ENCODE data around the gene ABHD5.
"Not testable (repeated sequence)": the region's sequence is repeated elsewhere in the genome, so short reads cannot be mapped to it uniquely, and the experiment has no call there.

Gene ABHD5

DNA sequence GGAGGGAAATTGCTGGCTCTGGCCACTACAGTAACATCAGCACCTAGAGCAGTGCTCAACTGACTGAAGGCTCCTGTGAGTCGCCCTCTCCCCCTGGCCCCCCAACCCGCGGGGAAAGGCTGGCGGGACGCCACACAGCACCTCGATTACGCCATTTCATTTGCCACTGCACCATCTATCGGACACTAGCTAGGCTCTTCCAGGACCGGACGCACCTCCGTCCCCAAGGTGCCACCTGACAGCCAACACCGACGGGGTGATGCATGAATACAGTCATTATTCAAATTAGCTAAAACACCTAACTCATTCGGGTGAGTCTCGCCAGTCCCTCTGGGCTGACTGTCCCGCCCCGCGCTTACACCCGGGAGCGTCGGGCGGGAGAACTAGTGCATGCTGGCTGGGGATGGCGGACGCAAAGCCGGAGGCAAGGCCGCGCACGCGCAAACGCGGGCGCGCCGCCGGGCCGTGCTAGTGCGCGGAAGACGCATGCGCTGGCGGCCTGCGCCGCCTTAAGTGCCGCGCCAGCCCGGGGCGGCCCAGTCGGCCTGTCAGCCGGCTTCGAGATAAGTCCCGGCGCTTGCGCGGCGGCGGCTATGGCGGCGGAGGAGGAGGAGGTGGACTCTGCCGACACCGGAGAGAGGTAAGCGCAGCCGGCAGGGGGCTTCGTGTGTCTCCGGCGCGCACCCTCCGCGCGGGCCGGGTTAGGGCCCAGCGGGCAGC lies at the start of gene ABHD5:
ABHD5 (plus strand) TSS at position 539 of the 720 bp plus-strand sequence; CDS start at position 594, 55 bp downstream.
- DNase-seq: peak; percentile 92

DNA sequence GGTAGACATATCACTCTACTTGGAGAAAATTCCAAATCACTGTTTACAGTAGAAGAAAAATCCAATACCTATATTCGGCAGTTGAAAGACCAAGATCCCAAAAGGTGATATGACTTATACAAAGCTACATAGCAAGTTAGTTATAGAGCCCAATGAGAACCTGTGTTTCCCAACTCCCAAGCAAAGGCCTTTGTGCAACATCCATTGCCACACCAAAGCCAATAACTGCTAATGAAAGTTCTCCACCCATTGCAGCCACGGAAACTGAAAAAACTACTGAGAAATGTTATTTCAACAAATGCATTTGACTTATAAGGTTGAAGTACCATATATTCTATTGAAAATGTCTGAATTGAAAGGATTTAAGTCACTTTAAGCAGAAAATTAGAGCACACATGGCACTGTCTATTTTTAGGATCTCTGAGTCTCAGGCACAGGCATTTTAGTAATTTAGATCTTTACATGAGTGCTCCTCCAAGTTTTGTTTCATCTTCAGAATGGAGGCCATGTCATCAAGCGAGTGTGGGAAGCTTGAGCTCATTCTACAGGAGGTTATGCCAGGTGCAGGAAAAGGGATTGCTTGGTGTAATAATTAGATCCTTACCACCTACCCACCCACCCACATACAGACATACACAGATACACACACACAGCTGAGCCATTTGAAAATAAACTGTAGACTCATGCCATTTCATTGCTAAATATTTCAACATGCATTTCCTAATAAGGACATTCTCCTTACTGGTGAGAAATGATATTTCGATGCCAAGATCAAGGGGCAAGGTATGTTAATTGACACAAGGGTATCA lies 49.2 kb upstream of the ABHD5 start:
- DNase-seq: no peak

DNA sequence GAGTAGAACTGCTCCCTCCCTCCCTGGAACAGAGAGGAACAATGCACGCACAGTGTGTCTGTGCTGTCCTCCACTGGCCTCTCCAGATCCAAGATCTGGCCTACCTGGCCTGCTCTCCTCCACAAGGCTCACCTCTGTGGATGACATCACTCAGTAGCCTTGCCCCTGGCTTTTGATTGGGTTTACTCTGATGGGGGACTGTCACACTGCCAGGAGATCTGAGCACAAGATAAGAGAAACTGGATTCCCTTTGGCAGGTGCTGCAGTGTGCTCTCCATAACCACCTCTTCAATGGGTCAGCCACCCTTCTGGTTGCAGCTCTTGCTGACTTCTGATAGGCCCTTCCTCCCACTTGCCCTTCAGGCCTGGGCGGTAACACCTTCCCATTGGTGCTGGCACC lies 46.3 kb upstream of the ABHD5 start:
- DNase-seq: no peak

DNA sequence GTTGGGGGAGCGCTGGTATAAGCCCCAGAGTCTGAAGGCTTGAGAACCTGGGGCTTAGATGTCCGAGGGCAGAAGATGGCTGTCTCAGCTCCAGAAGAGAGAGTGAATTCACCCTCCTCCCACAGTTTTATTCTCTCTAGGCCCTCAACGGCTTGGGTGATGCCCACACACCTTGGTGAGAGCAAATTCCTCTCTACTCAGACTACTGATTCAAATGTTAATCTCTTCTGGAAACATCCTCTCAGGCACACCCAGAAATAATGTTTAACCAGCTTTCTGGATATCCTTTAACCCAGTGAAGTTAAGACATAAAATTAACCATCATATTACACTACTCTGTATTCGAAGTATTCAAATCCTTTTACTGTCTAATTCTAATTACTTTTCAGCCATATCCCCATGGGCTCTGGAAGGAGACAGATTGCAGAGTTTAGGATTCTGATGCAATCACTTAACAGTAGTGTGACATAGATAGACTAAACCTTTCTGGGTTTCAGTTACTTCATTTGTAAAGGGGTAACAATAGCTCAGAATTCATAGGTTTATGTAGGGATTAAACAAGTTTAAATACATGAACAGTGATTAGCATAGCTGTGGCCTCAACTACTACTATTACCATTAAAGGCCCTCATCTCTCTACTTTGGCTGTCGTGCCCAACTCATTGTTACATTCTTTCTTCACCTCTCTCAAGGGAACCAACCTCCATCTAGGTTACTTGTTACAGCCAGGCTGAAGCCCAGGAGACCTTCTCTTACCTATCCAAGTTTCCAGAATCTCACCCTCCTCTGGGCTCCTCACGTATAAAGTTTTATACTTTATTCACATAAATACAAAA lies 43.2 kb upstream of the ABHD5 start:
- DNase-seq: peak; percentile 0

DNA sequence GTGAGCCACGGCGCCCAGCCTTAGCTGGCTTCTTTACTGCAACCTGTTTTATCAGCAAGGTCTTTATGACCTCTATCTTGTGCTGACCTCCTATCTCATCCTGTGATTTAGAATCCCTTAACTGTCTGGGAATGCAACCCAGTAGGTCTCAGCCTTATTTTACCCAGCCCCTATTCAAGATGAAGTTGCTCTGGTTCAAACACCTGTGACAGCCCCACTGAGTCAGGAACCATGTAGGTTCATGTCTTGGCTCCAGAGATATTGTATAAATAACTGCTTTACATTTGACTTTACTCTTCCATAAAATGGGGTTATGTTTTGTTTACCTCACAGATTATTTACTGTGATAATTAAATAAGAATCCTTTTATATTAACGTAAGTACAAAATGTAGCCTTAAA lies 41.8 kb upstream of the ABHD5 start:
- DNase-seq: no peak

DNA sequence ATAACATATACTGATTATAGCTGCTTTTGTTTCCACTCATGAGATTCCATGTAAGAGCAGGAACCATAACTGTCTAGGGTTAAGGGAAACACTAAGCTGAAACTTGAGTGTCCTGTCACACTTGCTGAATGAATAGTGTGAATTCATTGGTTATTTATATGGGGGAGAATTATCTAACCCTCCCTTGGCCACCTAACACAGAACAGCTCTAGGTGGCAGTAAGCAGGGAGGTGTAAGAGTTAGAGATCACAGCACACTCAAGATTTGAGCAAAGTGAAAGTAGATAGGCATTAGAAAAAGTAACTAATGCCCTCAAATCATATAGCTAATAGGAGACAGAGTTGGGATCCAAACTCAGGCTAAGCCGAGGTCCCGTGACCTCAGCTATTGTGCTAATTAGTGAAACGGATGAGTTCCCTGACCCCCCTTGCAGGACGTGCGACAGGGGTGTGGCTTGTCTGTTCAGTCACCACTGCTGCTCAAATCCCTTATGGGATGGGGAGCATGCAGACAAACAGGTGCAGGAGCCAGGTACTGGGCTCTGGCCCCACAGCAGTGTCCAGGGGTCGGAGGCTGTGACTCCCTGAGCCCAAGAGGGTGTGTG lies 41.3 kb upstream of the ABHD5 start:
- no peak for DNase-seq

DNA sequence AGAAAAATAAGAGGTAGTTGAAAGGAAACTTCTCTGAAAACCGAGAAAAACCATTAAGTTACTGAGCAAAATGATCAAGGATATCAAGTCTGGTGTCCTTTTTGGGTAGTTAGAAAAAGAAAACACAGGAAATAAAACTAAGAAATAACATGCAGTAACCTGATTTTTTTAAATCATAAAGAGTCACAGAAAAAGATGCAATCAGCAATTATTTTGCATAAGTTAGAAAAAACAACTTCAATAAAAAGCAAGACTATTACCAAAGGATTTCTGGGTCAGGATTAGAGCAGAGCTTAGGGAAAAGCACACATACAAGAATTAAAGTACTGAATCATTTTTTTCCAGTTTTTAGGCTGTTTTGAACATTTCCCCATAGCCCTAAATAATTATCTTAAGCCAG lies 40.4 kb upstream of the ABHD5 start:
- DNase-seq: no peak

DNA sequence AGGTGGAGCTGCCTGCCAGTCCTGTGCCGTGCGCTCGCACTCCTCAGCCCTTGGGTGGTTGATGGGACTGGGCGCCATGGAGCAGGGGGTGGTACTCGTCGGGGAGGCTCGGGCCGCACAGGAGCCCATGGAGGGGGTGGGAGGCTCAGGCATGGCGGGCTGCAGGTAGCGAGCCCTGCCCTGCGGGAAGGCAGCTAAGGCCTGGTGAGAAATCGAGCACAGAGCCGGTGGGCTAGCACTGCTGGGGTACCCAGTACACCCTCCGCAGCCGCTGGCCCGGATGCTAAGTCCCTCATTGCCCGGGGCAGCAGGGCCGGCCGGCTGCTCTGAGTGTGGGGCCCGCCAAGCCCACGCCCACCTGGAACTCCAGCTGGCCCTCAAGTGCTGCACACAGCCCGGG lies 34.3 kb upstream of the ABHD5 start:
- not testable (repeated sequence) for DNase-seq

DNA sequence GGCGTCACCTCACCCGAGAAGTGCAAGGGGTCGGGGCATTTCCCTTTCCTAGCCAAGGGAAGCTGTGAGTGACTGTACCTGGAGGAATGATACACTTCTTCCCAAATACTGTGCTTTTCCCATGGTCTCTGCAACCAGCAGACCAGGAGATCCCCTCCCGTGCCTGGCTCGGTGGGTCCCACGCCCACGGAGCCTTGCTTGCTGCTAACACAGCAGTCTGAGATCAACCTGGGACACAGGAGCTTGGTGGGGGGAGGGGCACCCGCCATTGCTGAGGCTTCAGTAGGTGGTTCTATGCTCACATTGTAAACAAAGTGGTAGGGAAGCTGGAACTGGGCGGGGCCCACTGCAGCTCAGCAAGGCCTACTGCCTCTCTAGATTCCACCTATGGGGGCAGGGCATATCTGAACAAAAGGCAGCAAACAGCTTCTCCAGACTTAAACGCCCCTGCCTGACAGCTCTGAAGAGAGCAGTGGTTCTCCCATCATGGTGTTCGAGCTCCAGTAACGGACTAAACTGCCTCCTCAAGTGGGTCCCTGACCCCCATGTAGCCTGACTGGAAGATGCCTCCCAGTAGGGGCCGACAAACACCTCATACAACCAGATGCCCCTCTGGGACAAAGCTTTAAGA lies 31.4 kb upstream of the ABHD5 start:
- DNase-seq: no peak

DNA sequence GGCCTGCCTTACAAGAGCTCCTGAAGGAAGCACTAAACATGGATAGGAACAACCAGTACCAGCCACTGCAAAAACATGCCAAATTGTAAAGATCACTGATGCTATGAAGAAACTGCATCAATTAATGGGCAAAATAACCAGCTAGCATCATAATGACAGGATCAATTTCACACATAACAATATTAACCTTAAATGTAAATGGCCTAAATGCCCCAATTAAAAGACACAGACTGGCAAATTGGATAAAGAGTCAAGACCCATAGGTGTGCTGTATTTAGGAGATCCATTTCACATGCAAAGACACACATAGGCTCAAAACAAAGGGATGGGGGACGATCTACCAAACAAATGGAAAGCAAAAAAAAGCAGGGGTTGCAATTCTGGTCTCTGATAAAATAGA lies 29.4 kb upstream of the ABHD5 start:
- not testable (repeated sequence) for DNase-seq

DNA sequence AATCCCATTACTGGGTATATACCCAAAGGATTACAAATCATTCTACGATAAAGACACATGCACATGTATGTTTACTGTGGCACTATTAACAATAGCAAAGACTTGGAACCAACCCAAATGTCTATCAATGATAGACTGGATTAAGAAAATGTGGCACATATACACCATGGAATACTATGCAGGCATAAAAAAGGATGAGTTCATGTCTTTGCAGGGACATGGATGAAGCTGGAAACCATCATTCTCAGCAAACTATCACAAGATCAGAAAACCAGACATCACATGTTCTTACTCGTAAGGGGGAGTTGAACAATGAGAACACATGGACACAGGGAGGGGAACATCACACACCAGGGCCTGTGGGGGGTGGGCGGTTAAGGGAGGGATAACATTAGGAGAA lies 25.7 kb upstream of the ABHD5 start:
- not testable (repeated sequence) for DNase-seq

DNA sequence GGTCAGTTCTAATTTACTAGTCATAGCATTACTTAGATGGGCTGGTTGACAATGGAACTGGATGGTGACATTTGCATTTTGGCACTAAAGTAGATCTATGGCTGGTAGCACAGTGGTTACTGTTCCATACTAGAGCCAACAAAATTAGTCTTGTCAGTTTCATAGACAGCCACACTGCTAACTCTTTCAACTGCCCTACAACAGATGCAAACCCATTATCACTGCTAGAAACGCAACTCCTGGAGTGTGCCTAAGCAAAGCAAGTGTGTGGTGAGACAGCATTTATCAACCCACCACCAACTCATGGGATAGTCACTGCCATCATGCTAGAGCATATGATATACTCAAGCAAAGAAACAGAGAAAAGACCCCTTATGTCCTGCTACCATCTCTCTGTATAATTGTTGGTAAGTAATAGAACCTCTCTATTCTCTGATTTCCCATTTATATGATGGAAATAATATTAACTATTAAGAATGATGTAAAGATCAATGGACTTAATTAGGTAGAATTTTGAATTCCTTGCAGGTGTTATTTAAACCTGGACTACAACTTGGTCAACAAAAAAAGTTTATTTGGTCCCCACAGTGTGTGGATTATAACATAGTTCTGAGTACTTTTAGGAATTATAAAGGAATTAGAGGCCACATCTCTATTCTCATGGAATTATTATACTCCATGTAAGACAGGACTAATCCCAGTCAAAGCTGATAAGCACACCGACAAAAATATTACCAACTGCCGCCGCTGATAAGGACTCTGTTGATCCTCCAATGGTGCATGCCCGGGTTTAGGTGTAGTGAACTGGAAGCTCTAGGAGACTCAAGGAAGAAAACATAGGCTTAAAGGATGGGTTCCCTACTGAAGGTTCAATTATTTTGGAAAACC lies 19.9 kb upstream of the ABHD5 start:
- DNase-seq: no peak

DNA sequence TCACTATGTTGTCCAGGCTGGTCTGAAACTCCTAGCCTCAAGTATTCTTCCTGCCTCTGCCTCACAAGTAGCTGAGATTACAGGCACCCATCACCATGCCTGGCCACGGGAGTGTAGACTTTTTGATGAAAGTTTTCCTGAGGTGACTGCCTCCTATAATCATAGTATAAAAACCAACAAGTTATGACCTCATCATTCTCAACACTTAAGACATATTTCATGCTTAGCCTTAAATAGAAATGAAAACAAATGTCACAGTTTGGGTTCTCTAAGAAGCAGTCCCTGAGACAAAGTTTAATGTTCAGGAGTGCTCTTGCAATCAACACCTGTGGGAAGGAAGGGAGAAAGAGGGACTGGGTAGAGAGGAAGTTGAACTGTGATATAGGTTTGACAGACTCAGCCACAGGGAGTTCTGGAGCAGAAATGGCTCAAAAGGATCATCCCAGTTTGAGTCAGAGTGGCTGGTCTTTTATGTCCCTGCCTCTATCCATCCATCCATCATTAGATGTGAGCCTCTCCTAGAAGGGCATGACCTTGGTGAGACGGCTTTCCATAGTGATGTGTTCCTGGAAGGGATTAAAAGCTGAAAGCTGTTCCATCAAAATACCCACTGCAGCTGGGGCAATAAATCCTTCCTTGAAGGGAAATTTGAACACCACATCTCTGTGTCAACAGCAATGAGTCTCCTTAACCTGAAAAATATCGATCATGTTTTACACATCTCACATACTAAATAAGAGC lies 16.2 kb upstream of the ABHD5 start:
- DNase-seq: no peak

DNA sequence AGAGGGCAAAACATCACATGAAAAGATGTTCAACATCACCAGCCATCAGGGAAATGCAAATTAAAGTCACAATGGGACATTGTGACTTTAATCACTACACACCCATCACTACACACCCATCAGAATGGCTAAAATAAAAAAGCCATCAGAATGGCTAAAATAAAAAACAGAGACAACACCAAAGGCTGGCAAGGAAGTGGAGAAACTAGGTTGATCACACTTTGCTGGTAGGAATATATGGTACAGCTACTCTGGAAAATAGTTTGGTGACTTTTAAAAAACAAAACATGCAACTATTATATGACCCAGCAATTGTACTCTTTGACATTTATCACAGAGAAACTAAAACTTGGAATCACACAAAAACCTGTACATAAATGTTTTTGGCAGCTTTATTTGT lies 15.1 kb upstream of the ABHD5 start:
- no peak for DNase-seq

DNA sequence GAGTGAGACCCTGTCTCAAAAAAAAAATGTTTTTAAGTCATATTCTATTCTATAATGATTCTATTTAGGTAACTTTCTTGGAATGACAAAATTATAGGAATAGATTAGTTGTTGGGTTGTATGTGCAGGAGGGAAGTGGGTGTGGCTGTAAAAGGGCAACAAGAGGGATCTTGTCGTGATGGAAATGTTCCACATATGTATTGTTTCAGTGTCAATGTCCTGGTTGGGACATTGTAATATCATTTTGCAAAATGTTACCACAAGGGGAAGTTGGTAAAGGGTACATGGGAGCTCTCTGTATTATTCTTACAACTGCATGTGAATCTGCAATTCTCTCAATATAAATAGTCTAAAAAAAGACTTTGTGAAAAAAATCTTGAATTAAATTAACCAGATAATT lies 14.3 kb upstream of the ABHD5 start:
- DNase-seq: peak; percentile 30

DNA sequence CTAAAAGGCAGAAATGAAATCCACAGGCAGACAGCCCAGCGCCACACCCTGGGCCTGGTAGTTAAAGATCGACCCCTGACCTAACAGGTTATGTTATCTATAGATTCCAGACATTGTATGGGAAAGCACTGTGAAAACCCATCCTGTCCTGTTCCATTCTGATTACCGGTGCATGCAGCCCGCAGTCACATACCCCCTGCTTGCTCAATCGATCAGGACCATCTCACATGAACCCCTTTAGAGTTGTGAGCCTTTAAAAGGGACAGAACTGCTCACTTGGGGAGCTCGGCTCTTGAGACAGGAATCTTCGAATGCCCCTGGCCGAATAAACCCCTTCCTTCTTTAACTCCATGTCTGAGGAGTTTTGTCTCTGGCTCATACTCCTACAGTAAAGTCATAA lies 12.4 kb upstream of the ABHD5 start:
- not testable (repeated sequence) for DNase-seq

DNA sequence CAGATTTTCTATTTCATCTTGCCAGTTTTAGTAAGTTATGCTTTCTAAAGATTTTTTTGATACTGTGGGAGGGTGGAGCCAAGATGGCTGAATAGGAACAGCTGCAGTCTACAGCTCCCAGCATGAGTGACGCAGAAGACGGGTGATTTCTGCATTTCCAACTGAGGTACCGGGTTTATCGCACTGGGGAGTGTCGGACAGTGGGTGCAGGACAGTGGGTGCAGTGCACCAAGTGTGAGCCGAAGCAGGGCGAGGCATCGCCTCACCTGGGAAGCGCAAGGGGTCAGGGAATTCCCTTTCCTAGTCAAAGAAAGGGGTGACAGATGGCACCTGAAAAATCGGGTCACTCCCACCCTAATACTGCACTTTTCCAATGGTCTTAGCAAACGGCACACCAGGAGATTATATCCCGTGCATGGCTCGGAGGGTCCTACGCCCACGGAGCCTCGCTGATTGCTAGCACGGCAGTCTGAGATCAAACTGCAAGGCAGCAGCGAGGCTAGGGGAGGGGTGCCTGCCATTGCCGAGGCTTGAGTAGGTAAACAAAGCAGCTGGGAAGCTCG lies 11.8 kb upstream of the ABHD5 start:
- not testable (repeated sequence) for DNase-seq

DNA sequence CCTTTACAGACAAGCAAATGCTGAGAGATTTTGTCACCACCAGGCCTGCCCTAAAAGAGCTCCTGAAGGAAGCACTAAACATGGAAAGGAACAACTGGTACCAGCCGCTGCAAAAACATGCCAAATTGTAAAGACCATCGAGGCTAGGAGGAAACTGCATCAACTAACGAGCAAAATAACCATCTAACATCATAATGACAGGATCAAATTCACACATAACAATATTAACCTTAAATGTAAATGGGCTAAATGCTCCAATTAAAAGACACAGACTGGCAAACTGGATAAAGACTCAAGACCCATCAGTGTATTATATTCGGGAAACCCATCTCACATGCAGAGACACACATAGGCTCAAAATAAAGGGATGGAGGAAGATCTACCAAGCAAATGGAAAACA lies 9.9 kb upstream of the ABHD5 start:
- not testable (repeated sequence) for DNase-seq

DNA sequence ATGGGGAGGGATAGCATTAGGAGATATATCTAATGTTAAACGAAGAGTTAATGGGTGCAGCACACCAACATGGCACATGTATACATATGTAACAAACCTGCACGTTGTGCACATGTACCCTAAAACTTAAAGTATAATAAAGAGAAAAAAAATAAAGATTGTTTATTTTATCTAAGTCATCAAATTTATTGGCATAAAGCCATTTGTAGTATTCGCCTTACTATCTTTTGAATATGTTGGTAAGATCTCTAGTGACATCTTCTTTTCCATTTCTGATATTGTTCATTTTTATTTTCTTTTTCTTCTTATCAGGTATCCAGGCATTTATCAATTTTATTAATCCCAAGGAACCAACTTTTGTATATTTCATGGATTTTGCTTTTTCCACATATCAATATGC lies 5.8 kb upstream of the ABHD5 start:
- no peak for DNase-seq

DNA sequence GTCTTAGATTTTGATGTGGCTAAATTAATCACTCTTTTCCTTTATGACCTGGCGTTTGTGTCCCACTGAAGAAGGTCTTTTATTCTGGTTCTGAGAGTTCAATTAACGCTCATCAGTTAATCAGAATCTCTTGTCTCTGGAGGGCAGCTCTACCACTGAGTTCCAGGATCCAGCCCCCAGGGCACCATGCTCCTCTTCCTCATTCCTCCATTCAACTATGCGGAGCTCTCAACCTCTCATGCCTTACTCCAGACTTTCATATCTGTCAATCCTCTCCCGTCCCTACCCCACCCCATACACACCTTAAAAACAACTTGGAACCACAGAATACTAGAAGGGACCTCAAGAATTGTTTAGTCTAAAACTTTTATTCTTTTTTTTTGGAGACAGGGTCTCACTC lies 4.8 kb upstream of the ABHD5 start:
- no peak for DNase-seq

DNA sequence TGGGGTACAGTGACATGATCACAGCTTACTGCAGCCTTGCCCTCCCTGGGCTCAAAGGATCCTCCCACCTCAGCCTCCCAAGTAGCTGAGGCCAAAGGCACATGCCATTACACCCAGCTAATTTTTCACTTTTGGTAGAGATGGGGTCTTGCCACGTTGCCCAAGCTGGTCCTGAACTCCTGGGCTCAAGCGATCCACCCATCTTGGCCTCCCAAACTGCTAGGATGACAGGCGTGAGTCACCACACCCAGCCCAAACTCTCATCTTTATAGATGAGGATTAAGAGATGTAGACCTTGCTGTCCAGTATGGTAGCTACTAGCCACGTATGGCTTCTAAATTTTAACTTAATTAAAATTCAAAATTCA lies 4.4 kb upstream of the ABHD5 start:
- DNase-seq: no peak
